Suppressor macrophage treated with lipopolysaccharide for 1 hour (primary cell): ENCODE results near the gene PRR35.
"Not testable (repeated sequence)": the region's sequence is repeated elsewhere in the genome, so short reads cannot be mapped to it uniquely, and the experiment has no call there.

ENCODE experiments used
- DNase-seq, 3 donors: peaks; one replicate each; pipeline ENCODE4 v3.0.0-alpha.2; 2020 to 2022

Gene PRR35

GRCh38 chr16:596736-597060 lies 36.5 kb downstream of the PRR35 start:
- no peak for DNase-seq

- DNase-seq, result not testable (repeated sequence)
Measured at GRCh38 chr16:597655-598054, 37.5 kb downstream of the PRR35 start.

GRCh38 chr16:598823-599739 lies 38.9 kb downstream of the PRR35 start:
- DNase-seq, result no peak

- peak in 1 of 3 donors; percentile 26 for DNase-seq
Measured at GRCh38 chr16:600781-601180, 40.6 kb downstream of the PRR35 start.

- no peak for DNase-seq
Measured at GRCh38 chr16:603933-604332, 43.7 kb downstream of the PRR35 start.

GRCh38 chr16:606656-607307 lies 46.6 kb downstream of the PRR35 start:
- DNase-seq, result no peak

- DNase-seq, result no peak
Measured at GRCh38 chr16:608019-608418, 47.8 kb downstream of the PRR35 start.

- no peak for DNase-seq
Measured at GRCh38 chr16:609316-609715, 49.1 kb downstream of the PRR35 start.

GRCh38 chr16:609984-610383 lies 49.8 kb downstream of the PRR35 start:
- no peak for DNase-seq

- DNase-seq, result peak; percentile 68 to 86 (median 79)
Measured at GRCh38 chr16:610513-611381, 50.6 kb downstream of the PRR35 start.

GRCh38 chr16:615122-615521 lies 54.9 kb downstream of the PRR35 start:
- no peak for DNase-seq
